Endothelial cell of umbilical vein (primary cell): ENCODE measurements around the gene APOL2. TPM values are rescaled to one million over a fixed set of nuclear protein-coding genes. Genes with fewer than 3 reads are reported as not detected.
"Not testable (repeated sequence)": the region's sequence is repeated elsewhere in the genome, so short reads cannot be mapped to it uniquely, and the experiment has no call there.

Experiments used
- BruUV-seq: library from RNA; stranded (reverse); fragments of 400-500 nt; replicated peaks from 2 replicates; lab custom pipeline; 2021; lab: Mats Ljungman, UMichigan
- CTCF ChIA-PET: fragments of 300-600, 350-600 bp; sonication (Branson Sonifier 250); formaldehyde crosslinking; loops from one replicate; lab custom pipeline; 2021; ENCODE audit warnings: antibody characterized with exemption, inconsistent platforms; lab: Charles Lee
- POLR2A ChIA-PET: fragments of 300-600, 350-600 bp; sonication (Branson Sonifier 250); formaldehyde crosslinking; loops from one replicate; lab custom pipeline; 2021; ENCODE audit warnings: antibody characterized with exemption, inconsistent platforms; lab: Charles Lee
- DNase-seq: peaks from one replicate; pipeline ENCODE4 v3.0.0-alpha.2; 2011; ENCODE audit warnings: low read depth, low spot score
- FAIRE-seq: peaks from 2 replicates; lab custom pipeline; 2011; peaks lifted over from hg19 to GRCh38; lab: Jason Lieb, UNC
- H2AFZ ChIP-seq: 2 replicates; pipeline ENCODE4 v1.6.0; 2012; ENCODE audit warnings: low read depth, low read length, control low read depth, inconsistent platforms
- H3K27ac ChIP-seq: 2 replicates; pipeline ENCODE4 v1.5.1; 2011; ENCODE audit warnings: low read depth, mild to moderate bottlenecking, control low read depth, low read length, moderate library complexity; ENCODE audit not compliant: insufficient read depth
- H3K27me3 ChIP-seq, 2 experiments: 2 replicates each; pipeline versions ENCODE4 v1.6.0 to v1.6.1; 2011; ENCODE audit warnings: low read length in 2 of 2, mixed read lengths in 1 of 2; ENCODE audit not compliant: control insufficient read depth in 2 of 2, insufficient read depth in 2 of 2
- H3K36me3 ChIP-seq, 2 experiments: 2 replicates in 1 of 2; 3 replicates in 1 of 2; pipeline ENCODE4 v1.5.1; 2011; ENCODE audit warnings: low read length in 2 of 2, mild to moderate bottlenecking in 1 of 2, moderate library complexity in 1 of 2; ENCODE audit not compliant: control insufficient read depth in 2 of 2, insufficient read depth in 2 of 2; ENCODE audit errors: extremely low read depth in 1 of 2
- H3K4me1 ChIP-seq: 3 replicates; pipeline ENCODE4 v1.5.1; 2011; ENCODE audit warnings: mild to moderate bottlenecking, low read length; ENCODE audit not compliant: control insufficient read depth, insufficient read depth; ENCODE audit errors: extremely low read depth
- H3K4me2 ChIP-seq: 2 replicates; pipeline ENCODE4 v1.6.1; 2011; ENCODE audit warnings: low read length, control low read depth, mixed read lengths; ENCODE audit not compliant: insufficient read depth
- H3K4me3 ChIP-seq, 3 experiments: fragments of 200-600 bp in 1 of 3; sonication (generic), shearing (Covaris generic) in 1 of 3; replicated peaks in 1 of 3; 2 replicates each; pipeline ENCODE4 v1.5.1; 2011 to 2016; ENCODE audit warnings: control low read depth in 3 of 3, low read length in 3 of 3, mild to moderate bottlenecking in 2 of 3, inconsistent platforms in 1 of 3, low read depth in 1 of 3, moderate library complexity in 1 of 3; ENCODE audit not compliant: insufficient read depth in 1 of 3
- H3K79me2 ChIP-seq: 2 replicates; pipeline ENCODE4 v1.6.0; 2012; ENCODE audit warnings: low read length, inconsistent platforms; ENCODE audit not compliant: control insufficient read depth, insufficient read depth
- H3K9ac ChIP-seq: replicated peaks from 2 replicates; pipeline ENCODE3; 2011; ENCODE audit warnings: low read length, control low read depth; ENCODE audit not compliant: insufficient read depth; ENCODE audit errors: extremely low read depth
- H3K9me1 ChIP-seq: replicated peaks from 3 replicates; pipeline ENCODE4 v1.6.0; 2011; ENCODE audit warnings: mild to moderate bottlenecking, low read length; ENCODE audit not compliant: control insufficient read depth, insufficient read depth; ENCODE audit errors: extremely low read depth
- H3K9me3 ChIP-seq: replicated peaks from 2 replicates; pipeline ENCODE4 v1.5.1; 2012; ENCODE audit warnings: low read length, inconsistent platforms; ENCODE audit not compliant: control insufficient read depth, insufficient read depth
- H4K20me1 ChIP-seq: replicated peaks from 2 replicates; pipeline ENCODE3; 2011; ENCODE audit warnings: mild to moderate bottlenecking, low read length; ENCODE audit not compliant: control insufficient read depth, insufficient read depth; ENCODE audit errors: extremely low read depth
- CTCF ChIP-seq, 2 donors: IDR thresholded peaks; 1 replicate in 1 of 2; 2 replicates in 1 of 2; pipeline ENCODE4 v1.5.1; 2011; ENCODE audit warnings: low read length in 2 of 2, mild to moderate bottlenecking in 2 of 2, moderate library complexity in 2 of 2, control low read depth in 1 of 2, inconsistent platforms in 1 of 2, low read depth in 1 of 2; ENCODE audit not compliant: insufficient read depth in 1 of 2; ENCODE audit errors: extremely low read depth in 1 of 2
- EZH2 ChIP-seq: IDR thresholded peaks from 2 replicates; pipeline ENCODE4 v1.6.1; 2012; ENCODE audit warnings: borderline replicate concordance, low read depth, mild to moderate bottlenecking, moderate library complexity, low read length, inconsistent platforms; ENCODE audit not compliant: severe bottlenecking
- FOS ChIP-seq: IDR thresholded peaks from 2 replicates; pipeline ENCODE4 v1.6.1; 2011; ENCODE audit warnings: mild to moderate bottlenecking, low read length, moderate library complexity, borderline replicate concordance; ENCODE audit not compliant: insufficient read depth
- GATA2 ChIP-seq: IDR thresholded peaks from 2 replicates; pipeline ENCODE4 v1.7.0; 2011; ENCODE audit warnings: low read depth, mild to moderate bottlenecking, moderate library complexity, mixed read lengths, low read length; ENCODE audit not compliant: insufficient read length, insufficient read depth
- JUN ChIP-seq: IDR thresholded peaks from 2 replicates; pipeline ENCODE4 v1.6.1; 2011; ENCODE audit warnings: borderline replicate concordance, low read depth; ENCODE audit not compliant: insufficient read length, insufficient read depth
- MAX ChIP-seq: IDR thresholded peaks from 2 replicates; pipeline ENCODE4 v1.6.1; 2011; ENCODE audit not compliant: insufficient read depth, insufficient read length
- MYC ChIP-seq: IDR thresholded peaks from one replicate; pipeline ENCODE4 v1.6.1; 2011; ENCODE audit warnings: mild to moderate bottlenecking, low read depth, low read length
- POLR2A ChIP-seq: IDR thresholded peaks from 2 replicates; pipeline ENCODE4 v1.6.1; 2012; ENCODE audit warnings: low read depth, mild to moderate bottlenecking, control low read depth, low read length
- POLR2AphosphoS5 ChIP-seq: IDR thresholded peaks from 2 replicates; pipeline ENCODE4 v1.6.1; 2012; ENCODE audit warnings: low read depth, mild to moderate bottlenecking, control low read depth, low read length, moderate library complexity; ENCODE audit not compliant: insufficient read depth
- dilution Hi-C: fragments of 300-500 bp; cut with MboI; formaldehyde crosslinking; loops from one replicate; pipeline ENCODE4 v1.15.0; 2019; ENCODE audit warnings: low sequenced_read_pairs; ENCODE audit not compliant: extremely low pct_ligation_motif_present
- intact Hi-C: fragments of 100-400 bp; cut with micrococcal nuclease; formaldehyde crosslinking; loops from one replicate; pipeline ENCODE4 v1.10.0; 2022
- polyA plus RNA-seq, 4 experiments: library from polyadenylated mRNA; depleted of rRNA in 3 of 4; stranded (reverse) in 3 of 4; unstranded in 1 of 4; fragments of >200 nt; gene quantifications; 2 replicates each; pipeline versions ENCODE4 v1.2.1 to v1.2.3, GENCODE V29; 2011 to 2012; ENCODE audit warnings: missing spikeins in 1 of 4
- total RNA-seq: library from RNA; stranded (reverse); gene quantifications from 2 replicates; pipeline ENCODE4 v1.2.3, GENCODE V29; 2021

APOL2 gene
- total and polyA plus RNA-seq, 2 donors (not counting 3 experiments of a cell fraction or from before 2014, with no cell fraction given): 16.9 to 37.6 TPM

GRCh38 chr22:36206255-36206654 lies 33.1 kb downstream of the APOL2 start:
- FAIRE-seq: no peak
- intact Hi-C loops (no loop called here), dilution Hi-C loops (no loop called here)
- Histone ChIP-seq H3K4me2 (no peak overlapping the region), H3K9me3 (no peaks in the 10 kb centered on the region), H3K9me1 (no peaks in the 10 kb centered on the region), H3K27ac (no peak overlapping the region), H3K79me2 (no peaks in the 10 kb centered on the region), H3K4me3 (no peak overlapping the region), H3K36me3 (no peaks in the 10 kb centered on the region), H4K20me1 (no peaks in the 10 kb centered on the region), H3K4me1 (peaks cover 4% of the 10 kb centered on the region), H3K27me3 (peaks cover 5 to 19% of the 10 kb centered on the region in 2 experiments), H2AFZ (no peak overlapping the region), H3K9ac (no peak overlapping the region)
- DNase-seq: no peak
- TF ChIP-seq POLR2A: no peak
- no peak for TF ChIP-seq POLR2AphosphoS5
- TF ChIP-seq CTCF (IDR thresholded peaks at IDR 0.05; ENCODE audit: extremely low read depth in 1 of 2, insufficient read depth in 1 of 2, low read depth in 1 of 2, low read length in 2 of 2): no peak
- TF ChIP-seq MAX: no peak
- no peak for TF ChIP-seq JUN
- no peak for TF ChIP-seq MYC
- no peak for TF ChIP-seq EZH2
- no peak for TF ChIP-seq FOS
- no peak for TF ChIP-seq GATA2
- POLR2A ChIA-PET: no interaction called here
- CTCF ChIA-PET: interaction anchor here (1.2 kb wide), 1 partner anchor 11 kb away, joined by 4 read pairs; no protein-coding TSS in a partner anchor
- no TSS peak for BruUV-seq

GRCh38 chr22:36205573-36205972 lies 33.8 kb downstream of the APOL2 start:
- H3K4me3 ChIP-seq, dilution Hi-C loops, H4K20me1 ChIP-seq, POLR2A ChIA-PET, H3K9ac ChIP-seq, H3K9me3 ChIP-seq, BruUV-seq, H3K79me2 ChIP-seq, H3K36me3 ChIP-seq, H3K9me1 ChIP-seq, DNase-seq, H3K27ac ChIP-seq, FAIRE-seq, H3K4me1 ChIP-seq, intact Hi-C loops, H2AFZ ChIP-seq, H3K4me2 ChIP-seq: not testable (repeated sequence)
- peaks cover 5 to 19% of the 10 kb centered on the region in 2 experiments for H3K27me3 ChIP-seq
- CTCF ChIA-PET: interaction anchor here (1.8 kb wide), 1 partner anchor 281 kb away, joined by 9 read pairs; no protein-coding TSS in a partner anchor
